ENCODE results near the gene B3GAT1. TPM values are rescaled to one million over a fixed set of nuclear protein-coding genes. Genes with fewer than 3 reads are reported as not detected.

Gene B3GAT1
- total RNA-seq, 4 donors from 2014 or later = 0.40 to 0.76 TPM; not detected in 2

GRCh38 chr11:134369656-134370525 lies 42.2 kb downstream of the B3GAT1 start:
- no peak overlapping the region for H3K27ac ChIP-seq
- no peaks in the 10 kb centered on the region for H3K4me1 ChIP-seq
- no peaks in the 10 kb centered on the region for H3K27me3 ChIP-seq
- no peak overlapping the region for H3K4me3 ChIP-seq
- no peaks in the 10 kb centered on the region for H3K9me3 ChIP-seq
- TF ChIP-seq POLR2A (IDR thresholded peaks at IDR 0.05) (no peak), CTCF (IDR thresholded peaks at IDR 0.05) (no peak)
- H3K36me3 ChIP-seq = no peaks in the 10 kb centered on the region
- no peak for DNase-seq
- intact Hi-C loops (cut with DNase I; ENCODE audit: low total_unique reads) = no loop called here

- intact Hi-C loops (cut with DNase I; ENCODE audit: low total_unique reads) = no loop called here
- no peak overlapping the region for H3K4me3 ChIP-seq
- no peaks in the 10 kb centered on the region for H3K27me3 ChIP-seq
- H3K4me1 ChIP-seq = no peaks in the 10 kb centered on the region
- H3K27ac ChIP-seq = no peak overlapping the region
- DNase-seq = no peak
- H3K36me3 ChIP-seq = no peaks in the 10 kb centered on the region
- no peaks in the 10 kb centered on the region for H3K9me3 ChIP-seq
- TF ChIP-seq CTCF (IDR thresholded peaks at IDR 0.05) = no peak
- TF ChIP-seq POLR2A (IDR thresholded peaks at IDR 0.05) = no peak
Measured at GRCh38 chr11:134367781-134368180, 44.3 kb downstream of the B3GAT1 start.

- H3K9me3 ChIP-seq = no peaks in the 10 kb centered on the region
- intact Hi-C loops (cut with DNase I; ENCODE audit: low total_unique reads) = no loop called here
- no peak for DNase-seq
- no peaks in the 10 kb centered on the region for H3K27me3 ChIP-seq
- H3K27ac ChIP-seq = no peak overlapping the region
- H3K4me3 ChIP-seq = no peak overlapping the region
- no peaks in the 10 kb centered on the region for H3K36me3 ChIP-seq
- H3K4me1 ChIP-seq = no peaks in the 10 kb centered on the region
- no peak for TF ChIP-seq POLR2A (IDR thresholded peaks at IDR 0.05)
- no peak for TF ChIP-seq CTCF (IDR thresholded peaks at IDR 0.05)
Measured at GRCh38 chr11:134366254-134366653, 45.8 kb downstream of the B3GAT1 start.

GRCh38 chr11:134365011-134365925 lies 46.8 kb downstream of the B3GAT1 start:
- Histone ChIP-seq H3K27ac (no peak overlapping the region), H3K36me3 (no peaks in the 10 kb centered on the region), H3K4me3 (no peak overlapping the region), H3K9me3 (no peaks in the 10 kb centered on the region), H3K4me1 (no peaks in the 10 kb centered on the region), H3K27me3 (no peaks in the 10 kb centered on the region)
- no peak for DNase-seq
- intact Hi-C loops (cut with DNase I; ENCODE audit: low total_unique reads) = no loop called here
- TF ChIP-seq POLR2A (IDR thresholded peaks at IDR 0.05) = no peak
- TF ChIP-seq CTCF (IDR thresholded peaks at IDR 0.05) = no peak

- intact Hi-C loops (cut with DNase I; ENCODE audit: low total_unique reads) = no loop called here
- H3K36me3 ChIP-seq = no peaks in the 10 kb centered on the region
Measured at GRCh38 chr11:134364261-134364660, 47.8 kb downstream of the B3GAT1 start.

More at GRCh38 chr11:134364261-134364660, 47.8 kb downstream of the B3GAT1 start:
- Histone ChIP-seq H3K9me3 (no peaks in the 10 kb centered on the region), H3K27me3 (no peaks in the 10 kb centered on the region), H3K4me1 (no peaks in the 10 kb centered on the region), H3K4me3 (no peak overlapping the region), H3K27ac (no peak overlapping the region)
- no peak for DNase-seq
- no peak for TF ChIP-seq POLR2A (IDR thresholded peaks at IDR 0.05)
- no peak for TF ChIP-seq CTCF (IDR thresholded peaks at IDR 0.05)
